Measurements from ENCODE around the gene SH3PXD2A. TPM values are rescaled to one million over a fixed set of nuclear protein-coding genes. Genes with fewer than 3 reads are reported as not detected.

Gene SH3PXD2A
- total RNA-seq, 2 experiments from 2014 or later, result 6.9 to 7.0 TPM

- intact Hi-C loops (cut with DNase I, micrococcal nuclease), result no loop called here
- no peak for TF ChIP-seq CTCF (IDR thresholded peaks at IDR 0.05)
- POLR2A ChIA-PET, result no interaction called here
Measured at GRCh38 chr10:103724074-103724473, 131.3 kb downstream of the SH3PXD2A start.

GRCh38 chr10:103723557-103723956 lies 131.8 kb downstream of the SH3PXD2A start:
- Histone ChIP-seq H3K4me1 (ENCODE audit: insufficient read depth, low read length) (peaks cover 4% of the 10 kb centered on the region), H3K27me3 (ENCODE audit: control insufficient read depth in 1 of 2, insufficient read depth in 2 of 2, low read length in 2 of 2) (no peaks in the 10 kb centered on the region), H3K4me3 (ENCODE audit: low read length) (no peak overlapping the region), H3K9me3 (ENCODE audit: control insufficient read depth in 1 of 2, insufficient read depth in 1 of 2, low read length in 2 of 2) (no peaks in the 10 kb centered on the region), H3K27ac (ENCODE audit: low read depth in 1 of 2, low read length in 2 of 2) (no peak overlapping the region), H3K36me3 (ENCODE audit: insufficient read depth, low read length) (no peaks in the 10 kb centered on the region)
- Mint-ChIP-seq H3K27me3 (no peaks in the 10 kb centered on the region), H3K9me3 (no peaks in the 10 kb centered on the region), H3K36me3 (ENCODE audit: low read depth) (no peaks in the 10 kb centered on the region), H3K27ac (no peak overlapping the region), H3K4me3 (no peak overlapping the region), H3K4me1 (ENCODE audit: low read depth) (peaks cover 8% of the 10 kb centered on the region)
- ATAC-seq (ENCODE audit: poor library complexity) (no peak), DNase-seq (no peak)
- intact Hi-C loops (cut with DNase I, micrococcal nuclease), result no loop called here
- no peak for TF ChIP-seq CTCF (IDR thresholded peaks at IDR 0.05)
- ChIA-PET CTCF (no interaction called here), POLR2A (no interaction called here)

More at GRCh38 chr10:103724074-103724473, 131.3 kb downstream of the SH3PXD2A start:
- Histone ChIP-seq H3K4me3 (ENCODE audit: low read length) (no peak overlapping the region), H3K4me1 (ENCODE audit: insufficient read depth, low read length) (peaks cover 2% of the 10 kb centered on the region), H3K27me3 (ENCODE audit: control insufficient read depth in 1 of 2, insufficient read depth in 2 of 2, low read length in 2 of 2) (no peaks in the 10 kb centered on the region), H3K27ac (ENCODE audit: low read depth in 1 of 2, low read length in 2 of 2) (no peak overlapping the region), H3K9me3 (ENCODE audit: control insufficient read depth in 1 of 2, insufficient read depth in 1 of 2, low read length in 2 of 2) (no peaks in the 10 kb centered on the region), H3K36me3 (ENCODE audit: insufficient read depth, low read length) (no peaks in the 10 kb centered on the region)
- H3K36me3 Mint-ChIP-seq (ENCODE audit: low read depth), result no peaks in the 10 kb centered on the region
- no peaks in the 10 kb centered on the region for H3K27me3 Mint-ChIP-seq
- DNase-seq (no peak), ATAC-seq (ENCODE audit: poor library complexity) (no peak)
- H3K4me3 Mint-ChIP-seq, result no peak overlapping the region
- no peaks in the 10 kb centered on the region for H3K9me3 Mint-ChIP-seq
- peaks cover 4% of the 10 kb centered on the region for H3K4me1 Mint-ChIP-seq (ENCODE audit: low read depth)
- no peak overlapping the region for H3K27ac Mint-ChIP-seq
- CTCF ChIA-PET, result no interaction called here

GRCh38 chr10:103722632-103723031 lies 132.7 kb downstream of the SH3PXD2A start:
- H3K27ac ChIP-seq (ENCODE audit: low read depth in 1 of 2, low read length in 2 of 2), result no peak overlapping the region
- H3K4me3 Mint-ChIP-seq, result no peak overlapping the region
- ChIA-PET POLR2A (no interaction called here), CTCF (no interaction called here)
- H3K36me3 ChIP-seq (ENCODE audit: insufficient read depth, low read length), result no peaks in the 10 kb centered on the region
- H3K36me3 Mint-ChIP-seq (ENCODE audit: low read depth), result no peaks in the 10 kb centered on the region
- no peak overlapping the region for H3K4me3 ChIP-seq (ENCODE audit: low read length)
- no peak for ATAC-seq (ENCODE audit: poor library complexity)
- peaks cover 8% of the 10 kb centered on the region for H3K4me1 Mint-ChIP-seq (ENCODE audit: low read depth)
- no peaks in the 10 kb centered on the region for H3K9me3 Mint-ChIP-seq
- no peak for DNase-seq
- H3K27me3 Mint-ChIP-seq, result no peaks in the 10 kb centered on the region
- H3K27me3 ChIP-seq (ENCODE audit: control insufficient read depth in 1 of 2, insufficient read depth in 2 of 2, low read length in 2 of 2), result no peaks in the 10 kb centered on the region
- intact Hi-C loops (cut with DNase I, micrococcal nuclease), result no loop called here
- H3K9me3 ChIP-seq (ENCODE audit: control insufficient read depth in 1 of 2, insufficient read depth in 1 of 2, low read length in 2 of 2), result no peaks in the 10 kb centered on the region
- no peak overlapping the region for H3K27ac Mint-ChIP-seq
- no peak for TF ChIP-seq CTCF (IDR thresholded peaks at IDR 0.05)
- peaks cover 4% of the 10 kb centered on the region for H3K4me1 ChIP-seq (ENCODE audit: insufficient read depth, low read length)
